Ammon's horn (tissue), 1 donor: ENCODE data around the gene NARF.
"Not testable (repeated sequence)": the region's sequence is repeated elsewhere in the genome, so short reads cannot be mapped to it uniquely, and the experiment has no call there.

Experiments
- DNase-seq: peaks from one replicate; pipeline ENCODE4 v3.0.0-alpha.2; 2016; ENCODE audit warnings: low spot score

NARF gene

GRCh38 chr17:82447876-82448275 is 10.7 kb upstream of the NARF start:
- DNase-seq = no peak

- DNase-seq = no peak
Measured at GRCh38 chr17:82449131-82449882, 9.2 kb upstream of the NARF start.

GRCh38 chr17:82449883-82450356 is 8.6 kb upstream of the NARF start:
- no peak for DNase-seq

GRCh38 chr17:82450357-82451106 is 8.0 kb upstream of the NARF start, which contains the start of gene CYBC1:
Gene CYBC1, minus strand, starts transcription at chr17:82450752. Its CDS starts 1,498 bp downstream, at chr17:82449254.
- peak; percentile 91 for DNase-seq

GRCh38 chr17:82452162-82452561 is 6.4 kb upstream of the NARF start:
- no peak for DNase-seq

- not testable (repeated sequence) for DNase-seq
Measured at GRCh38 chr17:82453151-82453550, 5.4 kb upstream of the NARF start.

GRCh38 chr17:82453706-82454105 is 4.8 kb upstream of the NARF start:
- not testable (repeated sequence) for DNase-seq

- no peak for DNase-seq
Measured at GRCh38 chr17:82457073-82457928, 1.2 kb upstream of the NARF start.

GRCh38 chr17:82457929-82458178 is 687 bp upstream of the NARF start:
- DNase-seq = peak; percentile 96

- no peak for DNase-seq
Measured at GRCh38 chr17:82458885-82459424, 414 bp downstream of the NARF start.

GRCh38 chr17:82459936-82460335 is 1.4 kb downstream of the NARF start:
- DNase-seq = not testable (repeated sequence)

- no peak for DNase-seq
Measured at GRCh38 chr17:82461827-82462524, 3.4 kb downstream of the NARF start.

GRCh38 chr17:82463391-82463790 is 4.8 kb downstream of the NARF start:
- no peak for DNase-seq

- no peak for DNase-seq
Measured at GRCh38 chr17:82463925-82464566, 5.5 kb downstream of the NARF start.

- DNase-seq = no peak
Measured at GRCh38 chr17:82464567-82464929, 6.0 kb downstream of the NARF start.

- DNase-seq = no peak
Measured at GRCh38 chr17:82465023-82465603, 6.6 kb downstream of the NARF start.

- DNase-seq = no peak
Measured at GRCh38 chr17:82468692-82469091, 10.2 kb downstream of the NARF start.

GRCh38 chr17:82470065-82470464 is 11.5 kb downstream of the NARF start:
- DNase-seq = no peak

GRCh38 chr17:82474223-82475010 is 15.9 kb downstream of the NARF start:
- no peak for DNase-seq

GRCh38 chr17:82475458-82475857 is 16.9 kb downstream of the NARF start:
- DNase-seq = no peak
